Measurements from ENCODE around the gene PDK4. TPM values are rescaled to one million over a fixed set of nuclear protein-coding genes. Genes with fewer than 3 reads are reported as not detected.
"Not testable (repeated sequence)": the region's sequence is repeated elsewhere in the genome, so short reads cannot be mapped to it uniquely, and the experiment has no call there.

The PDK4 gene
- total RNA-seq, 1 donor from 2014 or later, result not detected

DNA sequence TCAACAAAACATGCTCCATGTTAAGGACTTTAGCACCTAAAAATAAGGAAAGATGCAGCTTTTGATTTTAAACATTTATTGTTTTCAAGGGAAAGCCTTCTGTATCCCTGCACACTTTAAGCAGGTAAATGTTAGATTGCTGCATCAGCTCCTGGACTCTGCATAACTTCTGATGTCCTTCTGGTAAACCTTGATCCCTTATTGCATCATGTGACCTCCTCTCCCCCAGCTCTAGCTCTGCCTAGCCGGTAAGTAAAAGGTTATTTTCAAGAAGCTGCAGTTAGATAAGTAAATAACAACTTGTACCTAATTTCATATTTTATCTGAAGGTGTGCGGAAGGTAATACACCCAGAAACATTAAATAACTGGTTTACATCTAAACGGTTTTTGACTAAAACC, 37.5 kb downstream of the PDK4 start:
- TF ChIP-seq CTCF (IDR thresholded peaks at IDR 0.05; ENCODE audit: partially characterized antibody, unreplicated experiment), result no peak
- Mint-ChIP-seq H3K36me3 (ENCODE audit: unreplicated experiment) (peaks cover 3% of the 10 kb centered on the region), H3K9me3 (ENCODE audit: unreplicated experiment) (no peaks in the 10 kb centered on the region), H3K4me1 (ENCODE audit: low read depth, unreplicated experiment) (no peaks in the 10 kb centered on the region), H3K27me3 (ENCODE audit: unreplicated experiment) (peaks cover 2% of the 10 kb centered on the region), H3K27ac (ENCODE audit: unreplicated experiment) (no peak overlapping the region), H3K4me3 (ENCODE audit: unreplicated experiment) (no peak overlapping the region)
- no peak for DNase-seq

DNA sequence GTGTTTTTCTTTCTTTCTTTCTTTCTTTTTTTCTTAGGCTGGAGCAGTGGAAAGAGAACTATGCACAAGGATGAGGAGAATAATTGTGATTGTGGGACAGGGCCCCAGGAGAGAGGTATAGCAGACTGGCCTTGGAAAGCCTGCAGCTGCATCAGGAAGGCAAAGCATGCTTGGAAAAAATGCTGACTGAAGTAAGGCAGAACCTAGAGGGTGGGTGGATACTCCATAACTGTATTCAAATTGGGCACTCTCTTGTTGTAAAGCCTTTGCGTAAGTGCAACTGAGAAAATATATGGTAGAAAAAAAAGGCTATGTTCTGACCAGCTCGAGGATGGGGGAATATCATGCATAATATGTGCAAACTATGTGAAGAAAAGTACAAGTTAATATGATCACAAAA, 39.5 kb downstream of the PDK4 start:
- Mint-ChIP-seq H3K27ac (ENCODE audit: unreplicated experiment) (no peak overlapping the region), H3K27me3 (ENCODE audit: unreplicated experiment) (peaks cover 2% of the 10 kb centered on the region), H3K9me3 (ENCODE audit: unreplicated experiment) (no peaks in the 10 kb centered on the region), H3K4me1 (ENCODE audit: low read depth, unreplicated experiment) (no peaks in the 10 kb centered on the region), H3K4me3 (ENCODE audit: unreplicated experiment) (no peak overlapping the region), H3K36me3 (ENCODE audit: unreplicated experiment) (peaks cover 3% of the 10 kb centered on the region)
- no peak for TF ChIP-seq CTCF (IDR thresholded peaks at IDR 0.05; ENCODE audit: partially characterized antibody, unreplicated experiment)
- DNase-seq, result no peak

DNA sequence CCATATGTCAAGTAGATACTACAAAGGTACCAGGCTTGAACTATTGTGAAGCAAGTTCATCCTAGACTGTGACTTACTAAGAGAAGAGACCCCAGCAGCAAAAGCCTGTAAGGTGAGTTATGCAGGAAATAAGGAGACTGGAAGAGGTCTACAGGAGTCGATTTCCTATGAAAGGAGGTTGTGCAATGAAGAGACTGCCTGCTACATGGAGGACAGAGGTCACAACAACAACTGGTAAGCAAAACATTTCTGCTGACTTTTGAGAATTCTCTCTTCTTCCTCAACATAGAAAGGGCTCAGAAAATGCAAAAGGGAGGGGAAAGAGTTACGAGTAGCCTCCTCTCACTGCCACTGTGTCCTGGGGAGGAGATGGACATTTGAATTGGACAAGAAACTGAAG, 42.4 kb downstream of the PDK4 start:
- no peaks in the 10 kb centered on the region for H3K9me3 Mint-ChIP-seq (ENCODE audit: unreplicated experiment)
- no peak for DNase-seq
- H3K27me3 Mint-ChIP-seq (ENCODE audit: unreplicated experiment), result peaks cover 2% of the 10 kb centered on the region
- no peak overlapping the region for H3K27ac Mint-ChIP-seq (ENCODE audit: unreplicated experiment)
- no peak overlapping the region for H3K4me3 Mint-ChIP-seq (ENCODE audit: unreplicated experiment)
- H3K4me1 Mint-ChIP-seq (ENCODE audit: low read depth, unreplicated experiment), result no peaks in the 10 kb centered on the region
- no peaks in the 10 kb centered on the region for H3K36me3 Mint-ChIP-seq (ENCODE audit: unreplicated experiment)
- no peak for TF ChIP-seq CTCF (IDR thresholded peaks at IDR 0.05; ENCODE audit: partially characterized antibody, unreplicated experiment)

- H3K27ac Mint-ChIP-seq (ENCODE audit: unreplicated experiment); H3K27me3 Mint-ChIP-seq (ENCODE audit: unreplicated experiment); H3K4me1 Mint-ChIP-seq (ENCODE audit: low read depth, unreplicated experiment); H3K4me3 Mint-ChIP-seq (ENCODE audit: unreplicated experiment); H3K36me3 Mint-ChIP-seq (ENCODE audit: unreplicated experiment); DNase-seq; H3K9me3 Mint-ChIP-seq (ENCODE audit: unreplicated experiment): not testable (repeated sequence)
Observed at GRCh38 chr7:95552010-95552926, 44.0 kb downstream of the PDK4 start.

GRCh38 chr7:95550546-95550945, 45.8 kb downstream of the PDK4 start:
- Mint-ChIP-seq H3K36me3 (ENCODE audit: unreplicated experiment) (no peaks in the 10 kb centered on the region), H3K4me1 (ENCODE audit: low read depth, unreplicated experiment) (no peaks in the 10 kb centered on the region)

More at GRCh38 chr7:95550546-95550945, 45.8 kb downstream of the PDK4 start:
- no peak for DNase-seq
- H3K27me3 Mint-ChIP-seq (ENCODE audit: unreplicated experiment), result no peaks in the 10 kb centered on the region
- H3K27ac Mint-ChIP-seq (ENCODE audit: unreplicated experiment), result no peak overlapping the region
- H3K4me3 Mint-ChIP-seq (ENCODE audit: unreplicated experiment), result no peak overlapping the region
- no peak for TF ChIP-seq CTCF (IDR thresholded peaks at IDR 0.05; ENCODE audit: partially characterized antibody, unreplicated experiment)
- H3K9me3 Mint-ChIP-seq (ENCODE audit: unreplicated experiment), result no peaks in the 10 kb centered on the region

Data from glutamatergic neuron (in vitro differentiated cells).